ENCODE results near the gene KRTAP5-4. TPM values are rescaled to one million over a fixed set of nuclear protein-coding genes. Genes with fewer than 3 reads are reported as not detected.
A peak's percentile ranks its signal among the peaks of the same experiment; 100 is the strongest.

Gene KRTAP5-4
- total and polyA plus RNA-seq, 3 donors from 2014 or later, result not detected

- Histone ChIP-seq H3K27ac (no peak overlapping the region), H3K9me3 (no peaks in the 10 kb centered on the region), H3K4me3 (no peak overlapping the region), H3K4me1 (peaks cover 18% of the 10 kb centered on the region), H3K36me3 (ENCODE audit: low read depth, missing control alignments) (no peaks in the 10 kb centered on the region), H3K27me3 (no peaks in the 10 kb centered on the region)
- TF ChIP-seq POLR2A (IDR thresholded peaks at IDR 0.05) (no peak), CTCF (IDR thresholded peaks at IDR 0.05) (no peak)
- intact Hi-C loops (cut with DNase I; ENCODE audit: low total_unique reads), result no loop called here
- no peak for DNase-seq
- WGBS, 2 donors, result 5 to 8% methylated on average over 7 of the region's 7 CpGs
Observed at GRCh38 chr11:1574933-1575242, 47.0 kb downstream of the KRTAP5-4 start.

- H3K4me1 ChIP-seq, result peaks cover 18% of the 10 kb centered on the region
- H3K9me3 ChIP-seq, result no peaks in the 10 kb centered on the region
- no peak overlapping the region for H3K27ac ChIP-seq
- no peaks in the 10 kb centered on the region for H3K36me3 ChIP-seq (ENCODE audit: low read depth, missing control alignments)
- peak; percentile 82 for DNase-seq
- peak overlapping the region in 1 of 2 donors; percentile 47 for H3K4me3 ChIP-seq
- TF ChIP-seq POLR2A (IDR thresholded peaks at IDR 0.05), result no peak
- TF ChIP-seq CTCF (IDR thresholded peaks at IDR 0.05), result peak; percentile 70 to 88 (median 83)
- intact Hi-C loops (cut with DNase I; ENCODE audit: low total_unique reads), result no loop called here
- WGBS, 2 donors, result 0 to 1% methylated on average over 10 to 59 of the region's 64 CpGs
- no peaks in the 10 kb centered on the region for H3K27me3 ChIP-seq
Observed at GRCh38 chr11:1574238-1574932, 47.6 kb downstream of the KRTAP5-4 start.

GRCh38 chr11:1573903-1574237, 48.1 kb downstream of the KRTAP5-4 start:
- no peak overlapping the region for H3K27ac ChIP-seq
- no peak for DNase-seq
- WGBS, 2 donors, result 3 to 5% methylated on average over 6 to 7 of the region's 7 CpGs
- H3K4me3 ChIP-seq, result no peak overlapping the region
- H3K4me1 ChIP-seq, result peaks cover 18% of the 10 kb centered on the region
- H3K36me3 ChIP-seq (ENCODE audit: low read depth, missing control alignments), result no peaks in the 10 kb centered on the region
- TF ChIP-seq CTCF (IDR thresholded peaks at IDR 0.05) (no peak), POLR2A (IDR thresholded peaks at IDR 0.05) (no peak)
- no peaks in the 10 kb centered on the region for H3K9me3 ChIP-seq
- intact Hi-C loops (cut with DNase I; ENCODE audit: low total_unique reads), result no loop called here
- H3K27me3 ChIP-seq, result no peaks in the 10 kb centered on the region

- Histone ChIP-seq H3K9me3 (no peaks in the 10 kb centered on the region), H3K36me3 (ENCODE audit: low read depth, missing control alignments) (no peaks in the 10 kb centered on the region), H3K4me1 (peaks cover 18% of the 10 kb centered on the region), H3K27me3 (no peaks in the 10 kb centered on the region), H3K4me3 (peak overlapping the region; percentile 54 to 66), H3K27ac (peak overlapping the region in 1 of 2 donors; percentile 76)
- 2 to 3% methylated on average over 19 to 36 of the region's 37 CpGs for WGBS, 2 donors
- TF ChIP-seq CTCF (IDR thresholded peaks at IDR 0.05) (no peak), POLR2A (IDR thresholded peaks at IDR 0.05) (no peak)
- intact Hi-C loops (cut with DNase I; ENCODE audit: low total_unique reads), result no loop called here
- DNase-seq, result no peak
Observed at GRCh38 chr11:1573077-1573902, 48.6 kb downstream of the KRTAP5-4 start.

Measured in testis (tissue), 3 donors.